SK-N-SH (cell line): Measurements from ENCODE around the gene TCTN1. TPM values are rescaled to one million over a fixed set of nuclear protein-coding genes. Genes with fewer than 3 reads are reported as not detected.
A peak's percentile ranks its signal among the peaks of the same experiment; 100 is the strongest.

Source experiments
- CTCF ChIA-PET: fragments of 300-600, 350-600 bp; formaldehyde crosslinking; extraction: SDS; loops from one replicate; lab custom pipeline; 2021; lab: Yijun Ruan, JAX
- POLR2A ChIA-PET: fragments of 350-600 bp; sonication (Branson Sonifier 250); formaldehyde crosslinking; extraction: SDS; loops from one replicate; lab custom pipeline; 2020; ENCODE audit warnings: antibody characterized with exemption, inconsistent platforms; lab: Yijun Ruan, JAX
- DNase-seq: peaks from one replicate; pipeline ENCODE4 v3.0.0; 2012
- H2AFZ ChIP-seq: fragments of 200-600 bp; sonication (generic); 2 replicates; pipeline ENCODE4 v1.8.1; 2016; ENCODE audit warnings: antibody characterized with exemption, mild to moderate bottlenecking, low read depth
- H3F3A ChIP-seq: fragments of 200-600 bp; sonication (generic); replicated peaks from 2 replicates; pipeline ENCODE3; 2016; ENCODE audit warnings: antibody characterized with exemption, mild to moderate bottlenecking; ENCODE audit not compliant: insufficient read depth
- H3K27ac ChIP-seq, 2 experiments: fragments of 200-500 bp in 1 of 2; fragments of 200-600 bp in 1 of 2; sonication (Bioruptor generic) in 1 of 2; sonication (generic), shearing (Covaris generic) in 1 of 2; 2 replicates each; pipeline versions ENCODE4 v1.5.1 to v1.6.1; 2014 to 2016; ENCODE audit warnings: low read depth in 2 of 2, inconsistent platforms in 1 of 2, low read length in 1 of 2, mild to moderate bottlenecking in 1 of 2, mixed read lengths in 1 of 2
- H3K27me3 ChIP-seq: fragments of 200-600 bp; sonication (generic), shearing (Covaris generic); 2 replicates; pipeline ENCODE4 v1.6.1; 2016; ENCODE audit warnings: mixed run types; ENCODE audit not compliant: insufficient read depth
- H3K36me3 ChIP-seq, 2 experiments: fragments of 200-500 bp in 1 of 2; fragments of 200-600 bp in 1 of 2; sonication (Bioruptor generic) in 1 of 2; sonication (generic) in 1 of 2; replicated peaks in 1 of 2; 2 replicates each; pipeline versions ENCODE3 to v1.5.1; 2014 to 2016; ENCODE audit warnings: low read length in 1 of 2, mild to moderate bottlenecking in 1 of 2; ENCODE audit not compliant: insufficient read depth in 2 of 2, control insufficient read depth in 1 of 2
- H3K4me1 ChIP-seq, 2 experiments: fragments of 200-500 bp in 1 of 2; fragments of 200-600 bp in 1 of 2; sonication (Bioruptor generic) in 1 of 2; sonication (generic), shearing (Covaris generic) in 1 of 2; 2 replicates each; pipeline versions ENCODE4 v1.5.1 to v1.6.1; 2014 to 2016; ENCODE audit warnings: low read depth in 1 of 2, low read length in 1 of 2, mixed run types in 1 of 2; ENCODE audit not compliant: insufficient read depth in 2 of 2, control insufficient read depth in 1 of 2
- H3K4me2 ChIP-seq: fragments of 200-600 bp; sonication (generic), shearing (Covaris generic); 2 replicates; pipeline ENCODE4 v1.6.1; 2017; ENCODE audit warnings: mixed run types
- H3K4me3 ChIP-seq, 2 experiments: fragments of 200-500 bp in 1 of 2; fragments of 200-600 bp in 1 of 2; sonication (Bioruptor generic) in 1 of 2; sonication (generic), shearing (Covaris generic) in 1 of 2; 2 replicates each; pipeline versions ENCODE4 v1.5.1 to v1.8.1; 2014 to 2016; ENCODE audit warnings: low read depth in 2 of 2, inconsistent platforms in 1 of 2, low read length in 1 of 2, mild to moderate bottlenecking in 1 of 2, mixed read lengths in 1 of 2, moderate library complexity in 1 of 2
- H3K79me2 ChIP-seq: fragments of 200-600 bp; sonication (generic); 2 replicates; pipeline ENCODE4 v1.8.1; 2017; ENCODE audit warnings: mild to moderate bottlenecking; ENCODE audit not compliant: insufficient read depth
- H3K9ac ChIP-seq: fragments of 200-600 bp; sonication (generic); 2 replicates; pipeline ENCODE4 v1.6.1; 2017; ENCODE audit warnings: mixed run types
- H3K9me2 ChIP-seq: fragments of 200-600 bp; sonication (generic); 2 replicates; pipeline ENCODE4 v1.6.1; 2017; ENCODE audit warnings: mixed run types
- H3K9me3 ChIP-seq: fragments of 200-600 bp; sonication (generic); 2 replicates; pipeline ENCODE4 v1.6.1; 2017; ENCODE audit warnings: mixed run types, mild to moderate bottlenecking, moderate library complexity
- H4K20me1 ChIP-seq: fragments of 200-600 bp; sonication (generic); 2 replicates; pipeline ENCODE4 v1.6.1; 2017; ENCODE audit warnings: mild to moderate bottlenecking, mixed run types; ENCODE audit not compliant: insufficient read depth
- ELF1 ChIP-seq: IDR thresholded peaks from 2 replicates; pipeline ENCODE4 v1.4.0; 2012
- EZH2phosphoT487 ChIP-seq: fragments of 200-600 bp; sonication (generic); IDR thresholded peaks from 2 replicates; pipeline ENCODE4 v1.6.1; 2017; ENCODE audit warnings: low read depth, mixed run types, mild to moderate bottlenecking, antibody characterized with exemption, moderate library complexity, borderline replicate concordance
- GABPA ChIP-seq: IDR thresholded peaks from 2 replicates; pipeline ENCODE4 v1.4.0; 2012; ENCODE audit warnings: low read depth, mild to moderate bottlenecking
- GATA2 ChIP-seq: sonication (generic); formaldehyde crosslinking; IDR thresholded peaks from 2 replicates; pipeline ENCODE4 v1.5.0; 2020; ENCODE audit warnings: mild to moderate bottlenecking, missing genetic modification reagents
- JUND ChIP-seq: IDR thresholded peaks from 2 replicates; pipeline ENCODE4 v1.4.0; 2012
- MAX ChIP-seq: IDR thresholded peaks from 2 replicates; pipeline ENCODE4 v1.4.0; 2012; ENCODE audit warnings: low read depth
- MXI1 ChIP-seq: IDR thresholded peaks from 2 replicates; pipeline ENCODE4 v1.6.1; 2012; ENCODE audit warnings: mild to moderate bottlenecking, low read depth, low read length, improper control_type of control experiment
- PBX3 ChIP-seq: IDR thresholded peaks from 2 replicates; pipeline ENCODE4; 2012
- POLR2AphosphoS5 ChIP-seq: IDR thresholded peaks from 2 replicates; pipeline ENCODE4 v1.6.1; 2012; ENCODE audit warnings: low read depth, low read length
- RAD21 ChIP-seq: IDR thresholded peaks from 2 replicates; pipeline ENCODE4 v1.6.1; 2012; ENCODE audit warnings: mild to moderate bottlenecking, low read length
- REST ChIP-seq: IDR thresholded peaks from 2 replicates; pipeline ENCODE4 v1.6.1; 2012; ENCODE audit warnings: mild to moderate bottlenecking, low read depth, low read length, moderate library complexity
- SMC3 ChIP-seq: IDR thresholded peaks from 2 replicates; pipeline ENCODE4 v1.6.1; 2012; ENCODE audit warnings: low read depth, low read length, improper control_type of control experiment
- TAF1 ChIP-seq: IDR thresholded peaks from 2 replicates; pipeline ENCODE4 v1.6.1; 2012; ENCODE audit warnings: low read depth, mild to moderate bottlenecking, low read length, moderate library complexity, borderline replicate concordance
- TCF12 ChIP-seq: IDR thresholded peaks from 2 replicates; pipeline ENCODE4 v1.4.0; 2012
- TEAD4 ChIP-seq: IDR thresholded peaks from 2 replicates; pipeline ENCODE4 v1.4.0; 2012; ENCODE audit warnings: mild to moderate bottlenecking, borderline replicate concordance; ENCODE audit not compliant: insufficient read depth
- ZBTB33 ChIP-seq: IDR thresholded peaks from 2 replicates; pipeline ENCODE4 v1.4.0; 2012; ENCODE audit warnings: low read depth, borderline replicate concordance
- WGBS: methylation state at CpG from one replicate; pipeline ENCODE4 v1.1.6; 2017; ENCODE audit warnings: low lambda C conversion rate; 5-methylcytosine and 5-hydroxymethylcytosine counted together
- polyA plus RNA-seq, 3 experiments: library from polyadenylated mRNA; depleted of rRNA; stranded (reverse); fragments of >200 nt; gene quantifications; 2 replicates each; pipeline ENCODE4 v1.2.3, GENCODE V29; 2012

The TCTN1 gene
- polyA plus RNA-seq, 1 of the 3 experiments (the other 2 are of a cell fraction), result 40.2 TPM

GRCh38 chr12:110578694-110579534 lies 35.0 kb upstream of the TCTN1 start:
- POLR2A ChIA-PET, result no interaction called here
- H3K27ac ChIP-seq, result peak overlapping the region in 1 of 2 experiments; percentile 91; a peak in 2 of 4 replicates

GRCh38 chr12:110579535-110580253 lies 34.2 kb upstream of the TCTN1 start:
- Histone ChIP-seq H3K4me3 (no peak overlapping the region), H3K27ac (peak overlapping the region in 1 of 2 experiments; percentile 91; a peak in 2 of 4 replicates), H2AFZ (no peak overlapping the region), H3K9ac (no peak overlapping the region), H3K27me3 (no peaks in the 10 kb centered on the region), H3K9me3 (no peaks in the 10 kb centered on the region), H3K79me2 (peaks cover 82% of the 10 kb centered on the region), H3F3A (peaks cover 29% of the 10 kb centered on the region), H3K4me1 (peaks cover 3 to 23% of the 10 kb centered on the region in 2 experiments; a peak in 3 of 4 replicates), H4K20me1 (peaks cover 44% of the 10 kb centered on the region), H3K9me2 (no peaks in the 10 kb centered on the region), H3K4me2 (no peak overlapping the region), H3K36me3 (no peaks in the 10 kb centered on the region)
- TF ChIP-seq REST, result no peak
- TF ChIP-seq RAD21, result no peak
- no peak for TF ChIP-seq POLR2AphosphoS5
- no peak for TF ChIP-seq MXI1
- TF ChIP-seq JUND, result no peak
- TF ChIP-seq GATA2 (CRISPR knock-in tag), result no peak
- TF ChIP-seq GABPA, result no peak
- no peak for TF ChIP-seq TAF1
- no peak for TF ChIP-seq SMC3
- no peak for TF ChIP-seq ELF1
- no peak for TF ChIP-seq MAX
- TF ChIP-seq TEAD4, result no peak
- no peak for TF ChIP-seq TCF12
- TF ChIP-seq ZBTB33, result no peak
- no peak for DNase-seq
- WGBS, result 95% methylated on average over 18 of the region's 18 CpGs
- POLR2A ChIA-PET, result no interaction called here
- CTCF ChIA-PET, result interaction anchor here (0.7 to 2.4 kb wide), 5 partner anchors 13 to 247 kb away, joined by 3 to 11 read pairs (median 4); no protein-coding TSS in a partner anchor

More at GRCh38 chr12:110578694-110579534, 35.0 kb upstream of the TCTN1 start:
- no peaks in the 10 kb centered on the region for H3K27me3 ChIP-seq
- no peak for DNase-seq
- peaks cover 49% of the 10 kb centered on the region for H4K20me1 ChIP-seq
- H2AFZ ChIP-seq, result no peak overlapping the region
- peak; percentile 40; the same call in 1 of the 2 replicates for TF ChIP-seq PBX3
- no peak for TF ChIP-seq EZH2phosphoT487
- peaks cover 3 to 23% of the 10 kb centered on the region in 2 experiments; a peak in 3 of 4 replicates for H3K4me1 ChIP-seq
- WGBS, result 70% methylated on average over 13 of the region's 13 CpGs
- peak overlapping the region; percentile 79 for H3K4me2 ChIP-seq
- peak overlapping the region; percentile 75; the same call in 1 of the 2 replicates for H3K9ac ChIP-seq
- 0 out of 4 replicates have a peak overlapping the region, but pooled peaks of 1 of the 2 experiments have one; percentile 34 for H3K4me3 ChIP-seq
- CTCF ChIA-PET, result interaction anchor here (0.7 to 2.4 kb wide), 2 partner anchors 12 to 23 kb away, joined by 3 to 11 read pairs; no protein-coding TSS in a partner anchor
- peaks cover 90% of the 10 kb centered on the region for H3K79me2 ChIP-seq
- H3F3A ChIP-seq, result peaks cover 29% of the 10 kb centered on the region
- no peaks in the 10 kb centered on the region for H3K9me3 ChIP-seq
- no peaks in the 10 kb centered on the region for H3K36me3 ChIP-seq
- H3K9me2 ChIP-seq, result no peaks in the 10 kb centered on the region
